ENCODE measurements around the gene EXD3. TPM values are rescaled to one million over a fixed set of nuclear protein-coding genes. Genes with fewer than 3 reads are reported as not detected.

EXD3 gene
- total RNA-seq, 2 donors from 2014 or later = 15.4 to 17.8 TPM

GRCh38 chr9:137436761-137437600 lies 14.0 kb upstream of the EXD3 start:
- DNase-seq = peak in 1 of 3 donors; percentile 7
- H3K9me3 ChIP-seq (ENCODE audit: control insufficient read depth, low read length, poor library complexity, severe bottlenecking) = no peaks in the 10 kb centered on the region
- Mint-ChIP-seq H3K4me3 (no peak overlapping the region), H3K27me3 (peaks cover 6% of the 10 kb centered on the region), H3K4me1 (peaks cover 4% of the 10 kb centered on the region), H3K36me3 (ENCODE audit: low read depth) (no peaks in the 10 kb centered on the region), H3K27ac (no peak overlapping the region)
- no peak for ATAC-seq

DNA sequence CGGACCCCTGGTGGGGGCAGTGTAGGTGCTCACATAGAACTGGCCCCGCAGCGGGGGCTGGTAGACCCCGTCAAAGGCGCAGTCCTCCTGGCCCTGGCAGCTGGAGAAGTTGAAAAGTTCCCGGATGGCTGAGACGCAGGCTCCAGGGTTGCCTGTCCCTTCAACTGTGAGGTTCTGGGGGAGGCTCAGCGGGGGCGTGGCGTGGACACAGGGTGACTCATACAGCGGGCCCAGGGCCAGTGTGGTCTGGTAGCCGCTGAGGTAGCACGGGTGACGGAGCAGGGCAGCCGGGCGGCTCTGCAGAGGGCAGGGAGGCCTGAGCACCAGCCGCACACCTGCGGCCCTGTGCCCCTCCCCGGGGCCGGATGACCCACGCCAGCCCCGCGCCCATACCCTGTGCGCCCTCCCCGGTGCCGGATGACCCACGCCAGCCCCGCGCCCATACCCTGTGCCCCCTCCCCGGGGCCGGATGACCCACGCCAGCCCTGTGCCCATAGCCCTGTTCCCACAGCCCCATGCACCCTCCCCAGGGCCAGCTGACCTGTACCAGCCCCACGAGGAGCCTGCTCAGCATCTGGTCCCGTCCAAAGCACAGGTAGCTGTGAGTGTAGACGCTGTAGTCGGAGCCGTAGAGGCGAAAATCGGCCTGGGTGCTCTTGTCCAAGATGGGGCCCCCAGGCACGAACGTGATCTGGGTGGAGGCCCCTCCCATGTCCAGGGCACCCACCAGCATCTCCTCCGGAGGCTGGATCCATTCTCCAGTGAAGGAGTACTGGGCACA lies 13.2 kb upstream of the EXD3 start:
- H3K9me3 ChIP-seq (ENCODE audit: control insufficient read depth, low read length, poor library complexity, severe bottlenecking) = no peaks in the 10 kb centered on the region
- H3K4me1 Mint-ChIP-seq = peaks cover 2% of the 10 kb centered on the region
- no peak for ATAC-seq
- H3K27me3 Mint-ChIP-seq = peaks cover 6% of the 10 kb centered on the region
- DNase-seq = peak in 1 of 3 donors; percentile 6
- H3K36me3 Mint-ChIP-seq (ENCODE audit: low read depth) = no peaks in the 10 kb centered on the region
- no peak overlapping the region for H3K27ac Mint-ChIP-seq
- no peak overlapping the region for H3K4me3 Mint-ChIP-seq

DNA sequence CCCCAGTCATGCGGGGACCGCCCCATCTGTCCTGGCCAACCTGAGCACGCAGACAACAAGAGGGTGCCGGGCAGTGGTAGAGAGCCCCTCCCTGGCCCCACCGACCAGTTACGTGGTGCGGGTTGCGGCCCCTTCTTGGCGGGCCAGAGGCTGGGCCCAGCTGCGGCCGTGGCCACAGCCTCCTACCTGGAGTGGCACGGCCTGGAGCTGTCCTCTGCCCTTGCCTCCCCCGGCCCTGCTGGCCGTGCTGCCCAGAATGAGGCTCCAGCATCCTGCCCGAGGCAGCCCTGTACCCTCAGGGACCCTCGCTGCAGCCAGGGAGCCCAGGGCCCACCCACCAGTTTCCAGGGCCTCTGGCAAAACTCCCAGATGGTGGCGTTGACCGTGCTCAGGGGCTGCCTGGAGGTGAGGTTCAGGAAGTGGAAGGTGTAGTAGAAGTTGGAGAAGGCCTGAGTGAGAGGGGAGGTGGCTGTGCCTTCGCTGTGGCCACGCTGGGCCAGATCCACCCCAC lies 12.5 kb upstream of the EXD3 start:
- Mint-ChIP-seq H3K27ac (no peak overlapping the region), H3K4me1 (peaks cover 2% of the 10 kb centered on the region), H3K36me3 (ENCODE audit: low read depth) (no peaks in the 10 kb centered on the region), H3K27me3 (peaks cover 6% of the 10 kb centered on the region), H3K4me3 (no peak overlapping the region)
- no peak for ATAC-seq
- H3K9me3 ChIP-seq (ENCODE audit: control insufficient read depth, low read length, poor library complexity, severe bottlenecking) = no peaks in the 10 kb centered on the region
- DNase-seq = peak in 1 of 3 donors; percentile 5

GRCh38 chr9:137434498-137435380 lies 11.8 kb upstream of the EXD3 start:
- no peak overlapping the region for H3K27ac Mint-ChIP-seq
- peaks cover 2% of the 10 kb centered on the region for H3K4me1 Mint-ChIP-seq
- H3K36me3 Mint-ChIP-seq (ENCODE audit: low read depth) = no peaks in the 10 kb centered on the region
- no peak for ATAC-seq
- DNase-seq = no peak
- peaks cover 6% of the 10 kb centered on the region for H3K27me3 Mint-ChIP-seq
- H3K9me3 ChIP-seq (ENCODE audit: control insufficient read depth, low read length, poor library complexity, severe bottlenecking) = no peaks in the 10 kb centered on the region
- no peak overlapping the region for H3K4me3 Mint-ChIP-seq

DNA sequence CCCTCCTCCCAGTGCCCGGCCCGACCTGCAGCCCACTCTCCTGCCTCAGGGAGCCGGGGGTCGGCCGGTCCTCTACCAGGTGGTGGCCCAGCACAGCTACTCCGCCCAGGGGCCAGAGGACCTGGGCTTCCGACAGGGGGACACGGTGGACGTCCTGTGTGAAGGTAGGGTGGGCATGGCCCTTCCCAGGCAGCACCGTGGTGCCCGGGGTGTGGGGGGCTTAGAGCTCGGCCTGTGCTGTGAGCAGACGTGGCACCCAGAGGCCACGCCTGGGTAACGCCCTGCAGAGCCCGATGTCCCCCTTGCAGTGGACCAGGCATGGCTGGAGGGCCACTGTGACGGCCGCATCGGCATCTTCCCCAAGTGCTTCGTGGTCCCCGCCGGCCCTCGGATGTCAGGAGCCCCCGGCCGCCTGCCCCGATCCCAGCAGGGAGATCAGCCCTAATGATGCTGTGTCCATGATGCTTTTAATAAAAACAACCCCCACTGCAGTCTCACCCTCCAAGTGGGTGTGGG lies 11.0 kb upstream of the EXD3 start:
- Mint-ChIP-seq H3K36me3 (ENCODE audit: low read depth) (no peaks in the 10 kb centered on the region), H3K27me3 (no peaks in the 10 kb centered on the region), H3K4me3 (no peak overlapping the region), H3K4me1 (no peaks in the 10 kb centered on the region), H3K27ac (no peak overlapping the region)
- no peak for ATAC-seq
- peak in 1 of 3 donors; percentile 11 for DNase-seq
- H3K9me3 ChIP-seq (ENCODE audit: control insufficient read depth, low read length, poor library complexity, severe bottlenecking) = no peaks in the 10 kb centered on the region

GRCh38 chr9:137433349-137433915 lies 10.5 kb upstream of the EXD3 start:
- peak in 1 of 3 donors; percentile 8 for DNase-seq

GRCh38 chr9:137432687-137433348 lies 9.9 kb upstream of the EXD3 start:
- no peaks in the 10 kb centered on the region for H3K27me3 Mint-ChIP-seq
- H3K27ac Mint-ChIP-seq = no peak overlapping the region
- ATAC-seq (no peak), DNase-seq (peak in 1 of 3 donors; percentile 6)
- no peaks in the 10 kb centered on the region for H3K36me3 Mint-ChIP-seq (ENCODE audit: low read depth)
- H3K4me3 Mint-ChIP-seq = no peak overlapping the region
- H3K9me3 ChIP-seq (ENCODE audit: control insufficient read depth, low read length, poor library complexity, severe bottlenecking) = no peaks in the 10 kb centered on the region
- no peaks in the 10 kb centered on the region for H3K4me1 Mint-ChIP-seq

More at GRCh38 chr9:137433349-137433915, 10.5 kb upstream of the EXD3 start:
- H3K27ac Mint-ChIP-seq = no peak overlapping the region
- no peaks in the 10 kb centered on the region for H3K4me1 Mint-ChIP-seq
- no peaks in the 10 kb centered on the region for H3K36me3 Mint-ChIP-seq (ENCODE audit: low read depth)
- no peak overlapping the region for H3K4me3 Mint-ChIP-seq
- ATAC-seq = no peak
- H3K27me3 Mint-ChIP-seq = no peaks in the 10 kb centered on the region
- H3K9me3 ChIP-seq (ENCODE audit: control insufficient read depth, low read length, poor library complexity, severe bottlenecking) = no peaks in the 10 kb centered on the region

DNA sequence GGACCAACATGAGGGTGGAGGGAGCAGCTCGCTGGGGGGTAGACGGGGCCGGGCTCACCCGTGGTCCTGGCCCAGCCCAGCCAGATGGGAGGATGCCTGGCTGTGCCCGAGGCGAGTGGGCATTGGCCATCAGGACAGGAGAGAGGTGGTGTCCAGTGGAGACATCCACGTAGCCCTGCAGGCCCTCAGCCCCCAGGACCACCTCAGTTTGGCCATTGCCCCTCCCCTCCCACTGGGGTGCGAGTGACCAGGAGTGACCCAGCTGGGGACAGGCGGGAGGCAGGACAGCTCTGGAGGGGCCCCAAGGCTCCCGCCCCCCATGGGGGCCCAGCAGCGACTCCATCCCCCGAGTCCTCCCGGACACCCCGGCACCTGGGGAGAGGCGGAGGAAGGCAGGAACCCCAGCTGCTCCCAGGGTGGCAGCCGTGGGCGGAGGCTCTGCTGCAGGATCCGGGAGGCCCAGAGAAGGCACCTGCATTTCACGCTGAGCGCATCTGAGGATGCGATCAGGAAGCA lies 8.5 kb upstream of the EXD3 start:
- no peaks in the 10 kb centered on the region for H3K9me3 ChIP-seq (ENCODE audit: control insufficient read depth, low read length, poor library complexity, severe bottlenecking)
- DNase-seq (peak in 1 of 3 donors; percentile 10), ATAC-seq (no peak)
- H3K27ac Mint-ChIP-seq = no peak overlapping the region
- no peaks in the 10 kb centered on the region for H3K27me3 Mint-ChIP-seq
- no peak overlapping the region for H3K4me3 Mint-ChIP-seq
- H3K4me1 Mint-ChIP-seq = no peaks in the 10 kb centered on the region
- no peaks in the 10 kb centered on the region for H3K36me3 Mint-ChIP-seq (ENCODE audit: low read depth)

DNA sequence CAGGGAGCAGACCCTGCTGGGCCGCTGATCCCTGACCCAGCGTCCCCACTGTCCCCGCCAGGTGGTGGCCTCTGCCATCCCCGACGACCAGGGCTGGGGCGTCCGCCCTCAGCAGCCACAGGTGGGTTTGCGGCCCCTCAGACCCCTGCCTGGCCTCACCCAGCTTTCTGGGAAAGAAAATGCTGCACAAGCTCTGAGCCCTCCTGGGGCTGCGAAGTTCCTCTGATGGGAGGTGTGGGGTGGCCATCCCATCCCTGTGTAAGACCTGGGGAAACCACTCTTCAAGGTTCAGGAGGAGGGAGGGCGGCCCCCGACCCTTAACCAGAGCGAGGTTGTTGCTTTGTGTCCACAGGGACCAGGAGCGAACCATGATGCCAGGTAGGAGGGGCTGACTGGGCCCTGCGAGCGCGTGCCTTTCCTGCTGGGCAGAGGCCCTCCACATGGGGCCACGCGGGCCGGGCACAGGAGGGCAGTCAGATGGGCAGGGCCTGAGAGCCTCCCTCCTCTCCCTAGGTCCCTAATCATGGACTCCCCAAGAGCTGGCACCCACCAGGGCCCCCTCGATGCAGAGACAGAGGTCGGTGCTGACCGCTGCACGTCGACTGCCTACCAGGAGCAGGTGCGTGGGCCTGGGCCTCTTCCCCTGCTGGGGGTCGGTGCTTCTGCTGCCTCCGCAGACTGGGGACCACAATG lies 7.9 kb upstream of the EXD3 start:
- DNase-seq (peak in 1 of 3 donors; percentile 9), ATAC-seq (no peak)
- H3K4me3 Mint-ChIP-seq = no peak overlapping the region
- no peaks in the 10 kb centered on the region for H3K36me3 Mint-ChIP-seq (ENCODE audit: low read depth)
- no peaks in the 10 kb centered on the region for H3K4me1 Mint-ChIP-seq
- no peaks in the 10 kb centered on the region for H3K27me3 Mint-ChIP-seq
- no peaks in the 10 kb centered on the region for H3K9me3 ChIP-seq (ENCODE audit: control insufficient read depth, low read length, poor library complexity, severe bottlenecking)
- H3K27ac Mint-ChIP-seq = no peak overlapping the region

DNA sequence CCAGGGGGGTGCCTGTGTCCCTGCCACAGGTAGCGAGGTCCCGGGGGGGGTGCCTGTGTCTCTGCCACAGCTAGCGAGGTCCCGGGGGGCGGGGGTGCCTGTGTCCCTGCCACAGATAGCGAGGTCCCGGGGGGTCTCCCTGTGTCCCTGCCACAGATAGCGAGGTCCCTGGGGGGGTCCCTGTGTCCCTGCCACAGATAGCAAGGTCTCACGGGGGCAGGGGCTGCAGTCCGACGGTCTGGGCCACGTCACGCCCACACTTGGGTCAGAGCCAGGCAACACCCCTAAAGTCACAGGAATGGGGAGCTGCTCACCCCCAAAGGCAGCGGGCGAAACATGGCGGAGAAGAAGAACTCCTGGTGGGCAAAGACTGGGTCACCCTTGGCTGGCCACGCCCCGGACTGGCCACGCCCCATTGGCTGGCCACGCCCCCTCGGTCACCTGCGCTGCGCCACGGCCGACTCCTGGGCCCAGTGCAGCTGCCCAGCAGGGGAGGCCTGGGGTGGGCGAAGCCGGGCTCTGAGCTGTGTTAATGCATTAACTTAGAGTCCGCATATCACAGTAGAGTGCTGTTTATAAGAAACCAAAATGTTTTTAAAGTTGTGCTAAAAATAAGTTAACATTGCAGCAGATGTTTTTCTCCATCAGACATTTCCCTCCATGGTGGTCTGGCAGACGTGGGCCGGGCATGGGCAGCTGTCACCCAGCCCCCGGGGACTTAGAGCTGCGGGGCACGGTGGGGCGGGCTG lies 7.2 kb upstream of the EXD3 start:
- no peak overlapping the region for H3K4me3 Mint-ChIP-seq
- no peaks in the 10 kb centered on the region for H3K27me3 Mint-ChIP-seq
- H3K4me1 Mint-ChIP-seq = no peaks in the 10 kb centered on the region
- H3K36me3 Mint-ChIP-seq (ENCODE audit: low read depth) = no peaks in the 10 kb centered on the region
- no peak for ATAC-seq
- no peaks in the 10 kb centered on the region for H3K9me3 ChIP-seq (ENCODE audit: control insufficient read depth, low read length, poor library complexity, severe bottlenecking)
- DNase-seq = no peak
- H3K27ac Mint-ChIP-seq = no peak overlapping the region

DNA sequence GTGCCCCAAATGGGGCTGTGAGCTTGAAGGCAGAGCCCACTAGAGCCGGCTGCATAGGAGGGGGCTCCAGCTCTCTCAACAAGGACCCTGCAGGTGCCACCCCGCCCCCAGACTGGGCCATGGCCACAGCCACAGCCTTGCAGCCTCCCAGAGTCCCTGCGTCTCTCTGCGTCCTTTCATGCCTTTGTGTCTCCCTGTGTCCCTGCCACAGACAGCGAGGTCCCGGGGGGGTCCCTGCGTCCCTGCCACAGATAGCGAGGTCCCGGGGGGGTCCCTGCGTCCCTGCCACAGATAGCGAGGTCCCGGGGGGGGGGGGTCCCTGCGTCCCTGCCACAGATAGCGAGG lies 6.6 kb upstream of the EXD3 start:
- ATAC-seq (no peak), DNase-seq (no peak)
- H3K9me3 ChIP-seq (ENCODE audit: control insufficient read depth, low read length, poor library complexity, severe bottlenecking) = no peaks in the 10 kb centered on the region
- Mint-ChIP-seq H3K27me3 (no peaks in the 10 kb centered on the region), H3K4me3 (no peak overlapping the region), H3K4me1 (peaks cover 2% of the 10 kb centered on the region), H3K36me3 (ENCODE audit: low read depth) (no peaks in the 10 kb centered on the region), H3K27ac (no peak overlapping the region)
